ENCODE results near the gene P2RY13. TPM values are rescaled to one million over a fixed set of nuclear protein-coding genes. Genes with fewer than 3 reads are reported as not detected.

The P2RY13 gene
- total and polyA plus RNA-seq, 2 experiments from 2014 or later: not detected

DNA sequence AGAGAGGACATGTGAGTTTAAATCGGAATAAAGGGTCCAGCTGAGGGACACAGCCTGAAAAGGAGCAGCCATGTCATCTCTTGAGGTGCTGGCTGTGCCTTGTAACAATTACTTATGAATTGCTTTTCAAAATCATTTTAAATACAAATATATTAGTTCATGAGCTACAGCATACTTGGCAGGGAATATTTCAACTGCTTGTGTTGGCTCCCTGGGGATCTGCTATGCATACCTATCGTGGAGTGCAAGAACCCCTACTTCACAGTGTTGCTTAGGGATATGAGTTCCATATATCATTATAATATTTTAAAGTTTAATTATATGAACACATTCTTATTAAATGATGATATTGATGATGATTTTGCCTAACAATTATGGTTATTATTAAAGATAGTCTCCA is 31.9 kb downstream of the P2RY13 start:
- Histone ChIP-seq H3K36me3 (replicated peaks; ENCODE audit: insufficient read depth, low read depth) (no peaks in the 10 kb centered on the region), H2AFZ (no peak overlapping the region), H3K4me3 (no peak overlapping the region), H3K4me1 (ENCODE audit: insufficient read depth) (no peaks in the 10 kb centered on the region), H4K20me1 (ENCODE audit: insufficient read depth, poor library complexity, severe bottlenecking) (no peaks in the 10 kb centered on the region), H3K9me2 (replicated peaks; ENCODE audit: insufficient read depth) (no peaks in the 10 kb centered on the region), H3K27ac (no peak overlapping the region), H3K79me2 (no peaks in the 10 kb centered on the region), H3K27me3 (no peaks in the 10 kb centered on the region), H3K9me3 (ENCODE audit: low read depth) (no peaks in the 10 kb centered on the region), H3K4me2 (no peak overlapping the region)
- TF ChIP-seq EZH2 (IDR thresholded peaks at IDR 0.05; ENCODE audit: borderline replicate concordance) (no peak), EZH2phosphoT487 (IDR thresholded peaks at IDR 0.05; ENCODE audit: low read depth, severe bottlenecking, unreplicated experiment) (no peak)
- TF ChIP-seq, protein P1, sequence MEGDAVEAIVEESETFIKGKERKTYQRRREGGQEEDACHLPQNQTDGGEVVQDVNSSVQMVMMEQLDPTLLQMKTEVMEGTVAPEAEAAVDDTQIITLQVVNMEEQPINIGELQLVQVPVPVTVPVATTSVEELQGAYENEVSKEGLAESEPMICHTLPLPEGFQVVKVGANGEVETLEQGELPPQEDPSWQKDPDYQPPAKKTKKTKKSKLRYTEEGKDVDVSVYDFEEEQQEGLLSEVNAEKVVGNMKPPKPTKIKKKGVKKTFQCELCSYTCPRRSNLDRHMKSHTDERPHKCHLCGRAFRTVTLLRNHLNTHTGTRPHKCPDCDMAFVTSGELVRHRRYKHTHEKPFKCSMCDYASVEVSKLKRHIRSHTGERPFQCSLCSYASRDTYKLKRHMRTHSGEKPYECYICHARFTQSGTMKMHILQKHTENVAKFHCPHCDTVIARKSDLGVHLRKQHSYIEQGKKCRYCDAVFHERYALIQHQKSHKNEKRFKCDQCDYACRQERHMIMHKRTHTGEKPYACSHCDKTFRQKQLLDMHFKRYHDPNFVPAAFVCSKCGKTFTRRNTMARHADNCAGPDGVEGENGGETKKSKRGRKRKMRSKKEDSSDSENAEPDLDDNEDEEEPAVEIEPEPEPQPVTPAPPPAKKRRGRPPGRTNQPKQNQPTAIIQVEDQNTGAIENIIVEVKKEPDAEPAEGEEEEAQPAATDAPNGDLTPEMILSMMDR (IDR thresholded peaks at IDR 0.05; ENCODE audit: poor library complexity): no peak
- WGBS (ENCODE audit: low lambda C conversion rate, missing lambda C conversion rate): 50% methylated on average over 2 of the region's 2 CpGs
- DNase-seq (ENCODE audit: low spot score): no peak

DNA sequence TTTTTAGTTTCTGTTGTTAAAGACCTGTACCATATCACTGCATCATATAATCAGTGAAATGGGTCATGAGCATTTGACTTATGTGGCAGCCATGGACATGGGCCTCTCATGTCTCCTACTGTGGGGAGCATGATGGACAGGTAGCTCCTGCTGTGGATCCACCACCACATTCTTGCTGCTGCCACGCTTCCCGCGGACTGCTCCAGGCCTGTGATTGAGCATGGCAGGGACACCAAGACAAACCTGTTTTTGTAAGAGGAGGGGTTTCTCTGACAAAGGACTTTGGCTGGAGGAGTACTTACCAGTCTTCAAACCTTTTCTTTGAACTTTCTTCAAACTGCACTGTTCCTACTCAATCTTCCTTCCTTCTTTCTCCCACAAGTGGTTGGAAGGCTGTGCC is 33.1 kb downstream of the P2RY13 start:
- H3K4me1 ChIP-seq (ENCODE audit: insufficient read depth): no peaks in the 10 kb centered on the region
- H3K9me3 ChIP-seq (ENCODE audit: low read depth): no peaks in the 10 kb centered on the region
- H4K20me1 ChIP-seq (ENCODE audit: insufficient read depth, poor library complexity, severe bottlenecking): no peaks in the 10 kb centered on the region
- no peaks in the 10 kb centered on the region for H3K79me2 ChIP-seq
- TF ChIP-seq EZH2phosphoT487 (IDR thresholded peaks at IDR 0.05; ENCODE audit: low read depth, severe bottlenecking, unreplicated experiment) (no peak), EZH2 (IDR thresholded peaks at IDR 0.05; ENCODE audit: borderline replicate concordance) (no peak)
- TF ChIP-seq, protein P1 (IDR thresholded peaks at IDR 0.05; ENCODE audit: poor library complexity): no peak
- H2AFZ ChIP-seq: no peak overlapping the region
- no peak overlapping the region for H3K27ac ChIP-seq
- no peaks in the 10 kb centered on the region for H3K36me3 ChIP-seq (replicated peaks; ENCODE audit: insufficient read depth, low read depth)
- H3K4me2 ChIP-seq: no peak overlapping the region
- no peaks in the 10 kb centered on the region for H3K27me3 ChIP-seq
- H3K4me3 ChIP-seq: no peak overlapping the region
- DNase-seq (ENCODE audit: low spot score): no peak
- 93% methylated on average over 3 of the region's 3 CpGs for WGBS (ENCODE audit: low lambda C conversion rate, missing lambda C conversion rate)
- no peaks in the 10 kb centered on the region for H3K9me2 ChIP-seq (replicated peaks; ENCODE audit: insufficient read depth)

DNA sequence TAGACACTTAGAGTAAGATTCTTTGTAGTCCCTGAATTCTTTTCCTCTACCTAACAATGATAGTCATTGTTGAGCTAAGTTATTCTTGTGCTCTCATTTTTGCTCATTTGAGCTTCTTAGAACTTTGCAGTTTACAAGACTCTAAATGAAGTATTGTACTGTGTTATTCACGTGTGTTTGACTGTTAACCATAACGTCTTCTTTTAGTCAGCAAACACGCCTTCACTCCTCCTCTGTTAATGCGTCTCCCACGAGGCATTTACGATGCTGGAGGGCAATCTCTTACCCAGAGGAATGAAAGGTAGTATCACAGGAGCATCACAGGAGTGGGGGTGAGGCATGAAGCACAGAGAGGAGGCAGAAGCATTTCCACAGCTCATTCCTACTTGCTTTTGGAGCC is 36.2 kb downstream of the P2RY13 start:
- Histone ChIP-seq H3K36me3 (replicated peaks; ENCODE audit: insufficient read depth, low read depth) (no peaks in the 10 kb centered on the region), H3K4me3 (no peak overlapping the region), H3K9me3 (ENCODE audit: low read depth) (no peaks in the 10 kb centered on the region), H3K27ac (no peak overlapping the region), H4K20me1 (ENCODE audit: insufficient read depth, poor library complexity, severe bottlenecking) (no peaks in the 10 kb centered on the region), H2AFZ (no peak overlapping the region), H3K79me2 (no peaks in the 10 kb centered on the region), H3K4me2 (no peak overlapping the region), H3K27me3 (no peaks in the 10 kb centered on the region), H3K9me2 (replicated peaks; ENCODE audit: insufficient read depth) (no peaks in the 10 kb centered on the region), H3K4me1 (ENCODE audit: insufficient read depth) (no peaks in the 10 kb centered on the region)
- TF ChIP-seq EZH2phosphoT487 (IDR thresholded peaks at IDR 0.05; ENCODE audit: low read depth, severe bottlenecking, unreplicated experiment) (no peak), EZH2 (IDR thresholded peaks at IDR 0.05; ENCODE audit: borderline replicate concordance) (no peak)
- TF ChIP-seq, protein P1 (IDR thresholded peaks at IDR 0.05; ENCODE audit: poor library complexity): no peak
- 47% methylated on average over 6 of the region's 6 CpGs for WGBS (ENCODE audit: low lambda C conversion rate, missing lambda C conversion rate)
- no peak for DNase-seq (ENCODE audit: low spot score)

DNA sequence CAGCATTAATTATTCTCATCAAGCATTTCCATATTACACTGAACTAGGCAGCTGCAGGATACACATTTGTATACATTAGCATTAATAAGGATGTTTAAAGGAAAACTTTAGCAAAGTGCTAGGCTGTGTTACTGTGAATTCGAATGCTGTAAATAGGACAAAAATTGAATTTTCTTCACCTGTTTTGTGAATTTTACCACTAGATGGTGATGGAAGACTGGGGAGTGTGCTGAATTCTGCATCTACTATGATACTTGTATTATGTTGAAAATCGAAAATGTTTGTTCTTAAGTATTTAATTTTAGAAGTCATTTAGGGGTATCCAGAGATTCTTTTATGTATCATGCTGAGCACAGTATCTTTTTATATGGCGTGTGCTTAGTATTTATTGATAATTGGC is 38.7 kb downstream of the P2RY13 start:
- Histone ChIP-seq H3K4me3 (no peak overlapping the region), H3K4me1 (ENCODE audit: insufficient read depth) (no peaks in the 10 kb centered on the region), H3K27me3 (no peaks in the 10 kb centered on the region), H3K79me2 (no peaks in the 10 kb centered on the region), H3K27ac (no peak overlapping the region), H3K4me2 (no peak overlapping the region), H4K20me1 (ENCODE audit: insufficient read depth, poor library complexity, severe bottlenecking) (no peaks in the 10 kb centered on the region), H3K9me3 (ENCODE audit: low read depth) (no peaks in the 10 kb centered on the region), H3K36me3 (replicated peaks; ENCODE audit: insufficient read depth, low read depth) (no peaks in the 10 kb centered on the region), H2AFZ (no peak overlapping the region), H3K9me2 (replicated peaks; ENCODE audit: insufficient read depth) (no peaks in the 10 kb centered on the region)
- no peak for DNase-seq (ENCODE audit: low spot score)
- WGBS (ENCODE audit: low lambda C conversion rate, missing lambda C conversion rate): 54% methylated on average over 3 of the region's 3 CpGs
- TF ChIP-seq, protein P1 (IDR thresholded peaks at IDR 0.05; ENCODE audit: poor library complexity): peak; percentile 62
- no peak for TF ChIP-seq EZH2phosphoT487 (IDR thresholded peaks at IDR 0.05; ENCODE audit: low read depth, severe bottlenecking, unreplicated experiment)
